Prostate gland (tissue), 2 donors: ENCODE data around the gene BEST3.

Experiments
- CTCF ChIP-seq, 4 experiments: fragments of 200-600 bp in 2 of 4; fragments of 450-650 bp in 2 of 4; sonication (generic) in 2 of 4; IDR thresholded peaks; 1 replicate in 3 of 4; 2 replicates in 1 of 4; pipeline ENCODE4 v1.5.1; 2016 to 2019; ENCODE audit warnings: antibody characterized with exemption in 4 of 4, mild to moderate bottlenecking in 2 of 4, moderate library complexity in 2 of 4
- POLR2A ChIP-seq: fragments of 450-650 bp; IDR thresholded peaks from one replicate; pipeline ENCODE4 v1.6.1; 2016; ENCODE audit warnings: antibody characterized with exemption, mild to moderate bottlenecking

GRCh38 chr12:69663726-69664125 lies 35.4 kb downstream of the BEST3 start:
- no peak for TF ChIP-seq POLR2A
- TF ChIP-seq CTCF (IDR thresholded peaks at IDR 0.05), result no peak
